CD4-positive, alpha-beta memory T cell (primary cell): ENCODE data around the gene SORT1. TPM values are rescaled to one million over a fixed set of nuclear protein-coding genes. Genes with fewer than 3 reads are reported as not detected.

Experiments used
- CTCF ChIA-PET: fragments of 350-600 bp; sonication (Branson Sonifier 250); formaldehyde crosslinking; loops from one replicate; lab custom pipeline; 2021; ENCODE audit warnings: inconsistent platforms; ENCODE audit not compliant: partially characterized antibody; lab: Charles Lee
- POLR2A ChIA-PET: fragments of 350-600 bp; sonication (Branson Sonifier 250); formaldehyde crosslinking; loops from one replicate; lab custom pipeline; 2021; ENCODE audit not compliant: partially characterized antibody; lab: Charles Lee
- DNase-seq, 5 donors: peaks; one replicate each; pipeline versions ENCODE4 v3.0.0 to v3.0.0-alpha.2; 2020 to 2022; ENCODE audit warnings: mixed read lengths in 1 of 5
- H3K27ac ChIP-seq: one replicate; pipeline ENCODE4 v1.7.0; 2013; ENCODE audit warnings: low read depth, low read length
- H3K27me3 ChIP-seq: 2 replicates; pipeline ENCODE4 v1.7.0; 2013; ENCODE audit warnings: mild to moderate bottlenecking, low read length, moderate library complexity; ENCODE audit not compliant: insufficient read depth
- H3K36me3 ChIP-seq: 2 replicates; pipeline ENCODE4 v1.7.0; 2013; ENCODE audit warnings: mild to moderate bottlenecking, low read length, moderate library complexity; ENCODE audit not compliant: insufficient read depth
- H3K4me1 ChIP-seq: 2 replicates; pipeline ENCODE4 v1.7.0; 2013; ENCODE audit warnings: mild to moderate bottlenecking, low read length, moderate library complexity; ENCODE audit not compliant: insufficient read depth
- H3K4me3 ChIP-seq, 2 donors: one replicate each; pipeline ENCODE4 v1.7.0; 2013; ENCODE audit warnings: low read length in 2 of 2, mild to moderate bottlenecking in 1 of 2
- H3K9me3 ChIP-seq, 2 donors: one replicate each; pipeline ENCODE4 v1.7.0; 2013; ENCODE audit warnings: low read length in 2 of 2, control low read depth in 1 of 2; ENCODE audit not compliant: control insufficient read depth in 1 of 2
- H3K27ac Mint-ChIP-seq, 7 donors: one replicate each; pipeline ENCODE4 v1.8.0; 2020 to 2021; ENCODE audit warnings: mixed read lengths in 7 of 7, mild to moderate bottlenecking in 6 of 7, inconsistent platforms in 3 of 7, moderate library complexity in 3 of 7
- H3K27me3 Mint-ChIP-seq, 2 donors: one replicate each; pipeline ENCODE4 v1.8.0; 2020 to 2021; ENCODE audit warnings: mixed read lengths in 2 of 2
- H3K36me3 Mint-ChIP-seq, 2 donors: one replicate each; pipeline ENCODE4 v1.8.0; 2020 to 2021; ENCODE audit warnings: mixed read lengths in 2 of 2, inconsistent platforms in 1 of 2, mild to moderate bottlenecking in 1 of 2
- H3K4me1 Mint-ChIP-seq, 4 donors: one replicate each; pipeline ENCODE4 v1.8.0; 2020 to 2021; ENCODE audit warnings: mixed read lengths in 4 of 4, mild to moderate bottlenecking in 1 of 4
- H3K4me3 Mint-ChIP-seq, 8 donors: one replicate each; pipeline ENCODE4 v1.8.0; 2020 to 2021; ENCODE audit warnings: mixed read lengths in 8 of 8, mild to moderate bottlenecking in 7 of 8, moderate library complexity in 6 of 8, inconsistent platforms in 3 of 8
- H3K9me3 Mint-ChIP-seq, 8 donors: one replicate each; pipeline ENCODE4 v1.8.0; 2020 to 2021; ENCODE audit warnings: mixed read lengths in 8 of 8, mild to moderate bottlenecking in 5 of 8, inconsistent platforms in 3 of 8, moderate library complexity in 1 of 8
- intact Hi-C: fragments of 100-400 bp; cut with micrococcal nuclease; formaldehyde crosslinking; loops from one replicate; pipeline ENCODE4 v1.15.1; 2023
- polyA plus RNA-seq, 2 donors: library from polyadenylated mRNA; unstranded; fragments of 300-500 nt; fragmentation: Illumina TruSeq; gene quantifications; one replicate each; pipeline ENCODE4 v1.2.3, GENCODE V29; 2021
- total RNA-seq, 2 experiments: library from RNA; stranded (reverse); gene quantifications; one replicate each; pipeline ENCODE4 v1.2.3, GENCODE V29; 2021

SORT1 gene
- total and polyA plus RNA-seq, 4 experiments from 2014 or later = 0.69 to 0.93 TPM; not detected in 2

- intact Hi-C loops = no loop called here
- Histone ChIP-seq H3K4me1 (peaks cover 8% of the 10 kb centered on the region), H3K9me3 (no peaks in the 10 kb centered on the region), H3K27ac (no peak overlapping the region), H3K27me3 (peaks cover 35% of the 10 kb centered on the region), H3K36me3 (no peaks in the 10 kb centered on the region), H3K4me3 (no peak overlapping the region)
- no peaks in the 10 kb centered on the region for H3K36me3 Mint-ChIP-seq
- H3K4me1 Mint-ChIP-seq = peaks cover 3 to 9% (median 6%) of the 10 kb centered on the region in 4 donors
- H3K27ac Mint-ChIP-seq = no peak overlapping the region
- DNase-seq = no peak
- peaks cover 41 to 60% of the 10 kb centered on the region in 2 donors for H3K27me3 Mint-ChIP-seq
- H3K9me3 Mint-ChIP-seq = no peaks in the 10 kb centered on the region
- no peak overlapping the region for H3K4me3 Mint-ChIP-seq
- ChIA-PET CTCF (no interaction called here), POLR2A (no interaction called here)
These were observed 4.7 kb downstream of the SORT1 start for GRCh38 chr1:109392788-109393616.

GRCh38 chr1:109392037-109392787 lies 5.5 kb downstream of the SORT1 start:
- ChIA-PET CTCF (interaction anchor here (1.6 kb wide), 1 partner anchor 8 kb away, joined by 4 read pairs; no protein-coding TSS in a partner anchor), POLR2A (no interaction called here)
- no peak overlapping the region for H3K4me3 Mint-ChIP-seq

GRCh38 chr1:109391626-109392025 lies 6.1 kb downstream of the SORT1 start:
- POLR2A ChIA-PET = no interaction called here
- Histone ChIP-seq H3K4me3 (no peak overlapping the region), H3K36me3 (no peaks in the 10 kb centered on the region), H3K4me1 (peaks cover under 1% of the 10 kb centered on the region), H3K27ac (no peak overlapping the region), H3K9me3 (no peaks in the 10 kb centered on the region), H3K27me3 (peaks cover 29% of the 10 kb centered on the region)
- H3K27me3 Mint-ChIP-seq = peaks cover 34 to 57% of the 10 kb centered on the region in 2 donors
- intact Hi-C loops = no loop called here
- CTCF ChIA-PET = interaction anchor here (1.0 to 1.6 kb wide), 2 partner anchors 8 to 9 kb away, joined by 3 to 4 read pairs; no protein-coding TSS in a partner anchor
- no peak overlapping the region for H3K27ac Mint-ChIP-seq
- H3K4me1 Mint-ChIP-seq = peaks cover 0 to 4% (median 0%) of the 10 kb centered on the region in 4 donors
- H3K9me3 Mint-ChIP-seq = no peaks in the 10 kb centered on the region
- no peak for DNase-seq
- no peaks in the 10 kb centered on the region for H3K36me3 Mint-ChIP-seq
- no peak overlapping the region for H3K4me3 Mint-ChIP-seq

More at GRCh38 chr1:109392037-109392787, 5.5 kb downstream of the SORT1 start:
- peaks cover 35% of the 10 kb centered on the region for H3K27me3 ChIP-seq
- no peak overlapping the region for H3K27ac ChIP-seq
- no peaks in the 10 kb centered on the region for H3K36me3 ChIP-seq
- H3K9me3 ChIP-seq = no peaks in the 10 kb centered on the region
- H3K36me3 Mint-ChIP-seq = no peaks in the 10 kb centered on the region
- intact Hi-C loops = no loop called here
- no peaks in the 10 kb centered on the region for H3K9me3 Mint-ChIP-seq
- H3K4me1 ChIP-seq = peaks cover 7% of the 10 kb centered on the region
- H3K27me3 Mint-ChIP-seq = peaks cover 39 to 61% of the 10 kb centered on the region in 2 donors
- no peak for DNase-seq
- H3K4me1 Mint-ChIP-seq = peaks cover 3 to 9% (median 5%) of the 10 kb centered on the region in 4 donors
- no peak overlapping the region for H3K27ac Mint-ChIP-seq
- H3K4me3 ChIP-seq = no peak overlapping the region

- H3K36me3 ChIP-seq = no peaks in the 10 kb centered on the region
- H3K27ac ChIP-seq = no peak overlapping the region
- Mint-ChIP-seq H3K27ac (no peak overlapping the region), H3K27me3 (peaks cover 30 to 53% of the 10 kb centered on the region in 2 donors), H3K36me3 (no peaks in the 10 kb centered on the region), H3K4me3 (no peak overlapping the region), H3K9me3 (no peaks in the 10 kb centered on the region), H3K4me1 (no peaks in the 10 kb centered on the region)
- no peak for DNase-seq
- ChIA-PET CTCF (interaction anchor here (1.0 to 1.6 kb wide), 2 partner anchors 8 to 9 kb away, joined by 3 to 4 read pairs; no protein-coding TSS in a partner anchor), POLR2A (no interaction called here)
- no peak overlapping the region for H3K4me3 ChIP-seq
- intact Hi-C loops = no loop called here
- H3K4me1 ChIP-seq = no peaks in the 10 kb centered on the region
- peaks cover 25% of the 10 kb centered on the region for H3K27me3 ChIP-seq
- no peaks in the 10 kb centered on the region for H3K9me3 ChIP-seq
These were observed 6.6 kb downstream of the SORT1 start for GRCh38 chr1:109391157-109391556.

GRCh38 chr1:109389638-109390341 lies 7.9 kb downstream of the SORT1 start:
- Mint-ChIP-seq H3K27me3 (peaks cover 21 to 44% of the 10 kb centered on the region in 2 donors), H3K4me1 (no peaks in the 10 kb centered on the region), H3K4me3 (no peak overlapping the region), H3K9me3 (no peaks in the 10 kb centered on the region), H3K27ac (no peak overlapping the region), H3K36me3 (no peaks in the 10 kb centered on the region)
- H3K4me3 ChIP-seq = no peak overlapping the region
- no peaks in the 10 kb centered on the region for H3K4me1 ChIP-seq
- CTCF ChIA-PET = interaction anchor here (0.7 kb wide), 1 partner anchor 16 kb away, joined by 3 read pairs; no protein-coding TSS in a partner anchor
- POLR2A ChIA-PET = no interaction called here
- intact Hi-C loops = no loop called here
- no peaks in the 10 kb centered on the region for H3K9me3 ChIP-seq
- no peak overlapping the region for H3K27ac ChIP-seq
- no peaks in the 10 kb centered on the region for H3K36me3 ChIP-seq
- DNase-seq = no peak
- H3K27me3 ChIP-seq = peaks cover 14% of the 10 kb centered on the region

- H3K27me3 ChIP-seq = peaks cover 9% of the 10 kb centered on the region
- Mint-ChIP-seq H3K27ac (no peak overlapping the region), H3K4me3 (no peak overlapping the region), H3K36me3 (no peaks in the 10 kb centered on the region), H3K9me3 (no peaks in the 10 kb centered on the region), H3K4me1 (no peaks in the 10 kb centered on the region), H3K27me3 (peaks cover 16 to 43% of the 10 kb centered on the region in 2 donors)
- DNase-seq = no peak
- H3K9me3 ChIP-seq = no peaks in the 10 kb centered on the region
- CTCF ChIA-PET = no interaction called here
- H3K27ac ChIP-seq = no peak overlapping the region
- no peaks in the 10 kb centered on the region for H3K4me1 ChIP-seq
- intact Hi-C loops = no loop called here
- H3K4me3 ChIP-seq = no peak overlapping the region
- POLR2A ChIA-PET = no interaction called here
- H3K36me3 ChIP-seq = no peaks in the 10 kb centered on the region
These were observed 8.7 kb downstream of the SORT1 start for GRCh38 chr1:109388884-109389637.
